Daoy (cell line): Measurements from ENCODE around the gene FAM161B. TPM values are rescaled to one million over a fixed set of nuclear protein-coding genes. Genes with fewer than 3 reads are reported as not detected.
"Not testable (repeated sequence)": the region's sequence is repeated elsewhere in the genome, so short reads cannot be mapped to it uniquely, and the experiment has no call there.

Experiments used
- DNase-seq: peaks from one replicate; pipeline ENCODE4 v3.0.0-alpha.2; 2015; ENCODE audit warnings: low read depth
- total RNA-seq: library from RNA; depleted of rRNA; stranded (reverse); fragments of >200 nt; shearing (Covaris generic); gene quantifications from 2 replicates; pipeline ENCODE4 v1.2.3, GENCODE V29; 2014; rRNA removed

FAM161B gene
- 3.5 and 4.3 TPM in 2 replicates for total RNA-seq

- DNase-seq, result peak; percentile 98
Observed at GRCh38 chr14:73949752-73950734, at the start of gene FAM161B, which contains the start of gene COQ6. Gene FAM161B, minus strand, starts transcription at chr14:73950094. Its CDS starts 68 bp downstream, at chr14:73950026. Gene COQ6, plus strand, starts transcription at chr14:73950302. Its CDS starts 31 bp downstream, at chr14:73950333.

GRCh38 chr14:73998726-73999125, 48.8 kb upstream of the FAM161B start:
- no peak for DNase-seq

- DNase-seq, result no peak
Observed at GRCh38 chr14:73997944-73998447, 48.1 kb upstream of the FAM161B start.

GRCh38 chr14:73997108-73997943, 47.4 kb upstream of the FAM161B start:
- DNase-seq, result no peak

GRCh38 chr14:73996731-73997107, 46.8 kb upstream of the FAM161B start:
- DNase-seq, result no peak

GRCh38 chr14:73995977-73996378, 46.1 kb upstream of the FAM161B start:
- DNase-seq, result no peak

- DNase-seq, result not testable (repeated sequence)
Observed at GRCh38 chr14:73994926-73995325, 45.0 kb upstream of the FAM161B start.

- no peak for DNase-seq
Observed at GRCh38 chr14:73991092-73991491, 41.2 kb upstream of the FAM161B start.

- DNase-seq, result not testable (repeated sequence)
Observed at GRCh38 chr14:73988656-73989055, 38.8 kb upstream of the FAM161B start.

- no peak for DNase-seq
Observed at GRCh38 chr14:73988065-73988464, 38.2 kb upstream of the FAM161B start.

- DNase-seq, result no peak
Observed at GRCh38 chr14:73977896-73978295, 28.0 kb upstream of the FAM161B start.

- DNase-seq, result no peak
Observed at GRCh38 chr14:73976125-73976524, 26.2 kb upstream of the FAM161B start.

GRCh38 chr14:73973497-73973896, 23.6 kb upstream of the FAM161B start:
- DNase-seq, result no peak

GRCh38 chr14:73968885-73969284, 19.0 kb upstream of the FAM161B start:
- no peak for DNase-seq

- no peak for DNase-seq
Observed at GRCh38 chr14:73965216-73965615, 15.3 kb upstream of the FAM161B start.

GRCh38 chr14:73961192-73961591, 11.3 kb upstream of the FAM161B start:
- no peak for DNase-seq

- DNase-seq, result no peak
Observed at GRCh38 chr14:73958591-73958990, 8.7 kb upstream of the FAM161B start.

GRCh38 chr14:73955674-73956073, 5.8 kb upstream of the FAM161B start:
- no peak for DNase-seq

- DNase-seq, result no peak
Observed at GRCh38 chr14:73953731-73954130, 3.8 kb upstream of the FAM161B start.

GRCh38 chr14:73945159-73945670, 4.7 kb downstream of the FAM161B start:
- no peak for DNase-seq

- no peak for DNase-seq
Observed at GRCh38 chr14:73944432-73945158, 5.3 kb downstream of the FAM161B start.
